ENCODE data around the gene GOT1.

DNA sequence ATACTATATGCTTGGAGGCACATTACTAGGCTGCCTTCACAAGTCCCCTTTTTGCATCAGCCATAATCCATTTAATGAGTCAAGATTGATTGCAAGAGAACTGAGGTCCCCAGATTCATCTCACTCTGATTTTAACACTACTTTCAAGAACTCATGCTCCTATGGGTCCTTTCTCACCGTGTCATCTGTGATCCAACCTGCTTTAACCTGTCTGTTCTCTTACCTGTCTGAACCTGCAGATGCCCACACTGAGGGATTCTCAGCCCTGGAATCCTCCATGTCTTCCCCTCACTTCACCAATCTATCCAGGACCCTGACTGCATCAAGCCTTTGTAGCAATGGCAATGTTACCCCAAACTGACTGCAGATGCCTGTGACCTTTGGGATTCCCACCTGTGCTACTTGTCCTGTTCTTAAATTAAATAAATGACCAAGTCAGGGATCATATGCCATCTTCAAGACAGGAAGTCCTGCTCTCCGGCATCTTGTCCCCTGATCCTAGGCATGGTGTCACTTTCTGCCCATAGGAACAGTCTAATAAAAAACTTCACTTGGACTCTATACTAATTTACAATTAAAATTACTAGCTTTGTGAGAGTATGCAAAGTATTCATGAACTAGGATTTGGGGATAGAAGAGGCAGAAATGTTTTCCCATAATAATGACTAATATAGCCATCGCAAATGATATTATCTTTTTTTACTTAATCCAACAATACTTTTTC is 25.9 kb upstream of the GOT1 start:
- TF ChIP-seq, protein P1, sequence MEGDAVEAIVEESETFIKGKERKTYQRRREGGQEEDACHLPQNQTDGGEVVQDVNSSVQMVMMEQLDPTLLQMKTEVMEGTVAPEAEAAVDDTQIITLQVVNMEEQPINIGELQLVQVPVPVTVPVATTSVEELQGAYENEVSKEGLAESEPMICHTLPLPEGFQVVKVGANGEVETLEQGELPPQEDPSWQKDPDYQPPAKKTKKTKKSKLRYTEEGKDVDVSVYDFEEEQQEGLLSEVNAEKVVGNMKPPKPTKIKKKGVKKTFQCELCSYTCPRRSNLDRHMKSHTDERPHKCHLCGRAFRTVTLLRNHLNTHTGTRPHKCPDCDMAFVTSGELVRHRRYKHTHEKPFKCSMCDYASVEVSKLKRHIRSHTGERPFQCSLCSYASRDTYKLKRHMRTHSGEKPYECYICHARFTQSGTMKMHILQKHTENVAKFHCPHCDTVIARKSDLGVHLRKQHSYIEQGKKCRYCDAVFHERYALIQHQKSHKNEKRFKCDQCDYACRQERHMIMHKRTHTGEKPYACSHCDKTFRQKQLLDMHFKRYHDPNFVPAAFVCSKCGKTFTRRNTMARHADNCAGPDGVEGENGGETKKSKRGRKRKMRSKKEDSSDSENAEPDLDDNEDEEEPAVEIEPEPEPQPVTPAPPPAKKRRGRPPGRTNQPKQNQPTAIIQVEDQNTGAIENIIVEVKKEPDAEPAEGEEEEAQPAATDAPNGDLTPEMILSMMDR (IDR thresholded peaks at IDR 0.05 in 4 of 5, conservative IDR thresholded peaks at IDR 0.05 in 1 of 5) = no peak
- TF ChIP-seq POLR2A (IDR thresholded peaks at IDR 0.05) = no peak

Data from gastrocnemius medialis (tissue), 4 donors.